Measurements from ENCODE around the gene RLN1.
"Not testable (repeated sequence)": the region's sequence is repeated elsewhere in the genome, so short reads cannot be mapped to it uniquely, and the experiment has no call there.

The RLN1 gene

GRCh38 chr9:5305741-5306140 lies 33.9 kb downstream of the RLN1 start:
- no peaks in the 10 kb centered on the region for H3K9me3 Mint-ChIP-seq
- peaks cover 33% of the 10 kb centered on the region for H3K27me3 Mint-ChIP-seq (ENCODE audit: low read depth, poor library complexity)
- no peak overlapping the region for H3K27ac Mint-ChIP-seq
- TF ChIP-seq CTCF (IDR thresholded peaks at IDR 0.05), result no peak
- H3K4me1 Mint-ChIP-seq, result no peaks in the 10 kb centered on the region
- DNase-seq, result no peak
- no peak overlapping the region for H3K4me3 Mint-ChIP-seq
- no peaks in the 10 kb centered on the region for H3K36me3 Mint-ChIP-seq (ENCODE audit: low read depth)

- not testable (repeated sequence) for DNase-seq; H3K27ac Mint-ChIP-seq; H3K4me1 Mint-ChIP-seq; H3K9me3 Mint-ChIP-seq; H3K36me3 Mint-ChIP-seq (ENCODE audit: low read depth)
- Mint-ChIP-seq H3K27me3 (ENCODE audit: low read depth, poor library complexity) (peaks cover 27% of the 10 kb centered on the region), H3K4me3 (peak within 1 kb of the TSS; percentile 45)
Measured at GRCh38 chr9:5303840-5304795, 35.6 kb downstream of the RLN1 start, which contains the start of gene RLN2. RLN2 (minus strand) TSS chr9:5304716; CDS start chr9:5304580, 136 bp downstream.

- no peak overlapping the region for H3K4me3 Mint-ChIP-seq
- H3K36me3 Mint-ChIP-seq (ENCODE audit: low read depth), result no peaks in the 10 kb centered on the region
- TF ChIP-seq CTCF (IDR thresholded peaks at IDR 0.05), result no peak
- peaks cover 13% of the 10 kb centered on the region for H3K9me3 Mint-ChIP-seq
- no peaks in the 10 kb centered on the region for H3K4me1 Mint-ChIP-seq
- H3K27me3 Mint-ChIP-seq (ENCODE audit: low read depth, poor library complexity), result peaks cover 21% of the 10 kb centered on the region
- H3K27ac Mint-ChIP-seq, result no peak overlapping the region
- no peak for DNase-seq
Measured at GRCh38 chr9:5301544-5301943, 38.1 kb downstream of the RLN1 start.

- H3K4me3 Mint-ChIP-seq, result no peak overlapping the region
- H3K9me3 Mint-ChIP-seq, result peaks cover 9% of the 10 kb centered on the region
- peaks cover 9% of the 10 kb centered on the region for H3K4me1 Mint-ChIP-seq
- H3K27ac Mint-ChIP-seq, result no peak overlapping the region
- H3K36me3 Mint-ChIP-seq (ENCODE audit: low read depth), result no peaks in the 10 kb centered on the region
- no peak for DNase-seq
- H3K27me3 Mint-ChIP-seq (ENCODE audit: low read depth, poor library complexity), result peaks cover 10% of the 10 kb centered on the region
- TF ChIP-seq CTCF (IDR thresholded peaks at IDR 0.05), result no peak
Measured at GRCh38 chr9:5292141-5292540, 47.5 kb downstream of the RLN1 start.

- peaks cover 4% of the 10 kb centered on the region for H3K27me3 Mint-ChIP-seq (ENCODE audit: low read depth, poor library complexity)
- H3K27ac Mint-ChIP-seq, result no peak overlapping the region
- H3K36me3 Mint-ChIP-seq (ENCODE audit: low read depth), result no peaks in the 10 kb centered on the region
- no peak for TF ChIP-seq CTCF (IDR thresholded peaks at IDR 0.05)
- no peak overlapping the region for H3K4me3 Mint-ChIP-seq
- peaks cover 9% of the 10 kb centered on the region for H3K4me1 Mint-ChIP-seq
- no peak for DNase-seq
- no peaks in the 10 kb centered on the region for H3K9me3 Mint-ChIP-seq
Measured at GRCh38 chr9:5288591-5288990, 51.1 kb downstream of the RLN1 start.

GRCh38 chr9:5286262-5286661 lies 53.4 kb downstream of the RLN1 start:
- H3K36me3 Mint-ChIP-seq (ENCODE audit: low read depth), result no peaks in the 10 kb centered on the region
- H3K4me3 Mint-ChIP-seq, result no peak overlapping the region
- no peaks in the 10 kb centered on the region for H3K9me3 Mint-ChIP-seq
- TF ChIP-seq CTCF (IDR thresholded peaks at IDR 0.05), result no peak
- no peak overlapping the region for H3K27ac Mint-ChIP-seq
- peaks cover 8% of the 10 kb centered on the region for H3K27me3 Mint-ChIP-seq (ENCODE audit: low read depth, poor library complexity)
- no peak for DNase-seq
- H3K4me1 Mint-ChIP-seq, result no peaks in the 10 kb centered on the region

Data from nephron progenitor cell (in vitro differentiated cells).